Measurements from ENCODE around the gene ZDHHC11. TPM values are rescaled to one million over a fixed set of nuclear protein-coding genes. Genes with fewer than 3 reads are reported as not detected.

ZDHHC11 gene
- total RNA-seq, 1 donor from 2014 or later, result 6.3 TPM

GRCh38 chr5:891117-891836, 40.5 kb upstream of the ZDHHC11 start:
- no peak for TF ChIP-seq CTCF (IDR thresholded peaks at IDR 0.05)
- Mint-ChIP-seq H3K4me3 (ENCODE audit: unreplicated experiment) (peak overlapping the region; percentile 89), H3K9me3 (ENCODE audit: unreplicated experiment) (no peaks in the 10 kb centered on the region), H3K36me3 (ENCODE audit: unreplicated experiment) (peaks cover 23% of the 10 kb centered on the region), H3K27me3 (ENCODE audit: unreplicated experiment) (no peaks in the 10 kb centered on the region), H3K27ac (ENCODE audit: unreplicated experiment) (peak overlapping the region; percentile 89), H3K4me1 (ENCODE audit: unreplicated experiment) (peaks cover 33% of the 10 kb centered on the region)
- peak; percentile 82 for DNase-seq (ENCODE audit: extremely low spot score, unreplicated experiment)

GRCh38 chr5:889075-889710, 38.4 kb upstream of the ZDHHC11 start:
- no peak overlapping the region for H3K27ac Mint-ChIP-seq (ENCODE audit: unreplicated experiment)
- no peak for TF ChIP-seq CTCF (IDR thresholded peaks at IDR 0.05)
- H3K4me1 Mint-ChIP-seq (ENCODE audit: unreplicated experiment), result peaks cover 33% of the 10 kb centered on the region
- no peaks in the 10 kb centered on the region for H3K9me3 Mint-ChIP-seq (ENCODE audit: unreplicated experiment)
- no peaks in the 10 kb centered on the region for H3K27me3 Mint-ChIP-seq (ENCODE audit: unreplicated experiment)
- H3K4me3 Mint-ChIP-seq (ENCODE audit: unreplicated experiment), result no peak overlapping the region
- DNase-seq (ENCODE audit: extremely low spot score, unreplicated experiment), result no peak
- H3K36me3 Mint-ChIP-seq (ENCODE audit: unreplicated experiment), result peaks cover 30% of the 10 kb centered on the region

GRCh38 chr5:888638-889035, 37.9 kb upstream of the ZDHHC11 start:
- H3K4me3 Mint-ChIP-seq (ENCODE audit: unreplicated experiment), result no peak overlapping the region
- no peaks in the 10 kb centered on the region for H3K27me3 Mint-ChIP-seq (ENCODE audit: unreplicated experiment)
- DNase-seq (ENCODE audit: extremely low spot score, unreplicated experiment), result no peak
- TF ChIP-seq CTCF (IDR thresholded peaks at IDR 0.05), result no peak
- H3K4me1 Mint-ChIP-seq (ENCODE audit: unreplicated experiment), result peaks cover 30% of the 10 kb centered on the region
- peak overlapping the region; percentile 50 for H3K27ac Mint-ChIP-seq (ENCODE audit: unreplicated experiment)
- no peaks in the 10 kb centered on the region for H3K9me3 Mint-ChIP-seq (ENCODE audit: unreplicated experiment)
- peaks cover 36% of the 10 kb centered on the region for H3K36me3 Mint-ChIP-seq (ENCODE audit: unreplicated experiment)

- H3K9me3 Mint-ChIP-seq (ENCODE audit: unreplicated experiment), result no peaks in the 10 kb centered on the region
- H3K27me3 Mint-ChIP-seq (ENCODE audit: unreplicated experiment), result no peaks in the 10 kb centered on the region
- H3K36me3 Mint-ChIP-seq (ENCODE audit: unreplicated experiment), result peaks cover 41% of the 10 kb centered on the region
- peaks cover 27% of the 10 kb centered on the region for H3K4me1 Mint-ChIP-seq (ENCODE audit: unreplicated experiment)
- peak overlapping the region; percentile 50 for H3K27ac Mint-ChIP-seq (ENCODE audit: unreplicated experiment)
- DNase-seq (ENCODE audit: extremely low spot score, unreplicated experiment), result no peak
- no peak overlapping the region for H3K4me3 Mint-ChIP-seq (ENCODE audit: unreplicated experiment)
- no peak for TF ChIP-seq CTCF (IDR thresholded peaks at IDR 0.05)
Observed at GRCh38 chr5:887947-888637, 37.3 kb upstream of the ZDHHC11 start.
